K562 (cell line): Measurements from ENCODE around the gene USP49. TPM values are rescaled to one million over a fixed set of nuclear protein-coding genes. Genes with fewer than 3 reads are reported as not detected.

ENCODE experiments used
- DPF2 ChIP-seq: fragments of 450-650 bp; IDR thresholded peaks from 2 replicates; pipeline ENCODE4 v1.6.1; 2016
- NEUROD1 ChIP-seq: fragments of 150-350 bp; IDR thresholded peaks from 2 replicates; pipeline ENCODE4 v1.6.1; 2014; ENCODE audit warnings: borderline replicate concordance, low read length, low read depth; ENCODE audit not compliant: partially characterized antibody
- PHF20 ChIP-seq: fragments of 450-650 bp; IDR thresholded peaks from 2 replicates; pipeline ENCODE4 v1.6.1; 2018; ENCODE audit not compliant: partially characterized antibody
- RAD21 ChIP-seq, 2 experiments: fragments of 250-450 bp in 1 of 2; fragments of 450-650 bp in 1 of 2; sonication (Bioruptor Pico) in 1 of 2; formaldehyde crosslinking in 1 of 2; IDR thresholded peaks in 1 of 2; conservative IDR thresholded peaks in 1 of 2; 2 replicates each; pipeline versions ENCODE4 v1.4.0 to v1.8.0; 2020 to 2022; ENCODE audit warnings: mild to moderate bottlenecking in 2 of 2, moderate library complexity in 1 of 2
- RBBP5 ChIP-seq: fragments of 200-600 bp; sonication (generic); IDR thresholded peaks from 2 replicates; pipeline ENCODE4 v1.6.1; 2012; ENCODE audit warnings: borderline replicate concordance, mild to moderate bottlenecking, low read length, control low read depth, inconsistent platforms; ENCODE audit not compliant: insufficient read depth, poor library complexity, severe bottlenecking
- RNF2 ChIP-seq: sonication (generic); IDR thresholded peaks from 2 replicates; pipeline ENCODE4 v1.6.1; 2016
- SIX5 ChIP-seq, 2 experiments: IDR thresholded peaks; 2 replicates each; pipeline ENCODE4 v1.6.1; 2011; ENCODE audit warnings: low read length in 2 of 2, borderline replicate concordance in 1 of 2, low read depth in 1 of 2, mild to moderate bottlenecking in 1 of 2, moderate library complexity in 1 of 2; ENCODE audit not compliant: insufficient read depth in 1 of 2
- SNIP1 ChIP-seq: fragments of 450-650 bp; IDR thresholded peaks from 2 replicates; pipeline ENCODE4 v1.7.1; 2017; ENCODE audit warnings: low read depth, mild to moderate bottlenecking
- TEAD1 ChIP-seq, 2 experiments: fragments of 450-650 bp in 1 of 2; sonication (generic) in 1 of 2; formaldehyde crosslinking; IDR thresholded peaks; 2 replicates each; pipeline versions ENCODE4 v1.4.0 to v1.8.0; 2020 to 2022; ENCODE audit warnings: mild to moderate bottlenecking in 2 of 2, missing genetic modification reagents in 1 of 2
- VEZF1 ChIP-seq: fragments of 200-800 bp; sonication (Bioruptor generic); IDR thresholded peaks from 2 replicates; pipeline ENCODE4 v1.6.1; 2017; ENCODE audit warnings: missing genetic modification characterization, missing compliant biosample characterization
- ZBTB7A ChIP-seq: IDR thresholded peaks from 2 replicates; pipeline ENCODE4 v1.6.1; 2011; ENCODE audit warnings: low read depth, mild to moderate bottlenecking, low read length, moderate library complexity, borderline replicate concordance; ENCODE audit not compliant: control insufficient read depth
- ZFX ChIP-seq: sonication (generic); formaldehyde crosslinking; IDR thresholded peaks from 2 replicates; pipeline ENCODE4 v1.8.0; 2022; ENCODE audit warnings: mild to moderate bottlenecking, missing genetic modification reagents, moderate library complexity
- ZNF121 ChIP-seq: sonication (generic); formaldehyde crosslinking; conservative IDR thresholded peaks from 2 replicates; pipeline ENCODE4 v1.8.0; 2022; ENCODE audit warnings: missing genetic modification reagents
- ZNF232 ChIP-seq: sonication (generic); formaldehyde crosslinking; IDR thresholded peaks from 2 replicates; pipeline ENCODE4 v1.8.0; 2022; ENCODE audit warnings: mild to moderate bottlenecking, missing genetic modification reagents
- ZNF24 ChIP-seq: fragments of 450-650 bp; IDR thresholded peaks from 2 replicates; pipeline ENCODE4 v1.6.1; 2016
- ZNF431 ChIP-seq: sonication (generic); formaldehyde crosslinking; IDR thresholded peaks from 2 replicates; pipeline ENCODE4 v1.8.0; 2022; ENCODE audit warnings: mild to moderate bottlenecking, missing genetic modification reagents
- polyA plus RNA-seq, 8 experiments: library from polyadenylated mRNA; depleted of rRNA in 4 of 8; stranded (reverse) in 5 of 8; unstranded in 3 of 8; fragments of >200 nt; fragmentation: Nextera tagmentation in 2 of 8; fragmentation: Illumina TruSeq in 1 of 8; extraction: Ambion mirVana in 2 of 8; extraction: Trizol in 1 of 8; gene quantifications; 2 replicates each; pipeline versions ENCODE4 v1.2.1 to v1.2.3, GENCODE V29; 2011 to 2014; ENCODE audit warnings: inconsistent platforms in 1 of 8, missing spikeins in 1 of 8
- total RNA-seq, 7 experiments: library from RNA; depleted of rRNA in 6 of 7; stranded (reverse); fragments of >200 nt in 6 of 7; fragmentation: Illumina TruSeq in 2 of 7; extraction: Trizol in 2 of 7; gene quantifications; 2 replicates each; pipeline versions ENCODE4 v1.2.1 to v1.2.3, GENCODE V29; 2011 to 2021; ENCODE audit warnings: low replicate concordance in 1 of 7
- TF ChIP-seq, protein P1 (sequence below), 2 experiments: fragments of 450-650 bp; IDR thresholded peaks; 2 replicates each; pipeline ENCODE4 v1.6.1; 2016; ENCODE audit warnings: mild to moderate bottlenecking in 2 of 2, borderline replicate concordance in 1 of 2, low read depth in 1 of 2, moderate library complexity in 1 of 2

USP49 gene
- total and polyA plus RNA-seq, 9 of the 15 experiments (the other 6 are each of a cell fraction or from before 2014, with no cell fraction given), result 1.0 to 9.9 (median 6.5) TPM

- peak; percentile 88 for TF ChIP-seq VEZF1 (CRISPR knock-in tag)
- TF ChIP-seq RNF2, result 0 out of 2 replicates have a peak, but pooled peaks have one; percentile 69
- TF ChIP-seq ZBTB7A, result peak; percentile 90
- 0 out of 2 replicates have a peak, but pooled peaks have one; percentile 35 for TF ChIP-seq ZNF431 (CRISPR knock-in tag)
- TF ChIP-seq ZFX, result peak; percentile 45; the same call in 1 of the 2 replicates
- TF ChIP-seq RBBP5, result peak; percentile 89
- peak; percentile 31; the same call in 1 of the 2 replicates for TF ChIP-seq DPF2
- TF ChIP-seq ZNF232 (CRISPR knock-in tag), result peak; percentile 26; the same call in 1 of the 2 replicates
- TF ChIP-seq ZNF121 (CRISPR knock-in tag), result no peak
- peak; percentile 96 for TF ChIP-seq SNIP1
- TF ChIP-seq, protein P1, sequence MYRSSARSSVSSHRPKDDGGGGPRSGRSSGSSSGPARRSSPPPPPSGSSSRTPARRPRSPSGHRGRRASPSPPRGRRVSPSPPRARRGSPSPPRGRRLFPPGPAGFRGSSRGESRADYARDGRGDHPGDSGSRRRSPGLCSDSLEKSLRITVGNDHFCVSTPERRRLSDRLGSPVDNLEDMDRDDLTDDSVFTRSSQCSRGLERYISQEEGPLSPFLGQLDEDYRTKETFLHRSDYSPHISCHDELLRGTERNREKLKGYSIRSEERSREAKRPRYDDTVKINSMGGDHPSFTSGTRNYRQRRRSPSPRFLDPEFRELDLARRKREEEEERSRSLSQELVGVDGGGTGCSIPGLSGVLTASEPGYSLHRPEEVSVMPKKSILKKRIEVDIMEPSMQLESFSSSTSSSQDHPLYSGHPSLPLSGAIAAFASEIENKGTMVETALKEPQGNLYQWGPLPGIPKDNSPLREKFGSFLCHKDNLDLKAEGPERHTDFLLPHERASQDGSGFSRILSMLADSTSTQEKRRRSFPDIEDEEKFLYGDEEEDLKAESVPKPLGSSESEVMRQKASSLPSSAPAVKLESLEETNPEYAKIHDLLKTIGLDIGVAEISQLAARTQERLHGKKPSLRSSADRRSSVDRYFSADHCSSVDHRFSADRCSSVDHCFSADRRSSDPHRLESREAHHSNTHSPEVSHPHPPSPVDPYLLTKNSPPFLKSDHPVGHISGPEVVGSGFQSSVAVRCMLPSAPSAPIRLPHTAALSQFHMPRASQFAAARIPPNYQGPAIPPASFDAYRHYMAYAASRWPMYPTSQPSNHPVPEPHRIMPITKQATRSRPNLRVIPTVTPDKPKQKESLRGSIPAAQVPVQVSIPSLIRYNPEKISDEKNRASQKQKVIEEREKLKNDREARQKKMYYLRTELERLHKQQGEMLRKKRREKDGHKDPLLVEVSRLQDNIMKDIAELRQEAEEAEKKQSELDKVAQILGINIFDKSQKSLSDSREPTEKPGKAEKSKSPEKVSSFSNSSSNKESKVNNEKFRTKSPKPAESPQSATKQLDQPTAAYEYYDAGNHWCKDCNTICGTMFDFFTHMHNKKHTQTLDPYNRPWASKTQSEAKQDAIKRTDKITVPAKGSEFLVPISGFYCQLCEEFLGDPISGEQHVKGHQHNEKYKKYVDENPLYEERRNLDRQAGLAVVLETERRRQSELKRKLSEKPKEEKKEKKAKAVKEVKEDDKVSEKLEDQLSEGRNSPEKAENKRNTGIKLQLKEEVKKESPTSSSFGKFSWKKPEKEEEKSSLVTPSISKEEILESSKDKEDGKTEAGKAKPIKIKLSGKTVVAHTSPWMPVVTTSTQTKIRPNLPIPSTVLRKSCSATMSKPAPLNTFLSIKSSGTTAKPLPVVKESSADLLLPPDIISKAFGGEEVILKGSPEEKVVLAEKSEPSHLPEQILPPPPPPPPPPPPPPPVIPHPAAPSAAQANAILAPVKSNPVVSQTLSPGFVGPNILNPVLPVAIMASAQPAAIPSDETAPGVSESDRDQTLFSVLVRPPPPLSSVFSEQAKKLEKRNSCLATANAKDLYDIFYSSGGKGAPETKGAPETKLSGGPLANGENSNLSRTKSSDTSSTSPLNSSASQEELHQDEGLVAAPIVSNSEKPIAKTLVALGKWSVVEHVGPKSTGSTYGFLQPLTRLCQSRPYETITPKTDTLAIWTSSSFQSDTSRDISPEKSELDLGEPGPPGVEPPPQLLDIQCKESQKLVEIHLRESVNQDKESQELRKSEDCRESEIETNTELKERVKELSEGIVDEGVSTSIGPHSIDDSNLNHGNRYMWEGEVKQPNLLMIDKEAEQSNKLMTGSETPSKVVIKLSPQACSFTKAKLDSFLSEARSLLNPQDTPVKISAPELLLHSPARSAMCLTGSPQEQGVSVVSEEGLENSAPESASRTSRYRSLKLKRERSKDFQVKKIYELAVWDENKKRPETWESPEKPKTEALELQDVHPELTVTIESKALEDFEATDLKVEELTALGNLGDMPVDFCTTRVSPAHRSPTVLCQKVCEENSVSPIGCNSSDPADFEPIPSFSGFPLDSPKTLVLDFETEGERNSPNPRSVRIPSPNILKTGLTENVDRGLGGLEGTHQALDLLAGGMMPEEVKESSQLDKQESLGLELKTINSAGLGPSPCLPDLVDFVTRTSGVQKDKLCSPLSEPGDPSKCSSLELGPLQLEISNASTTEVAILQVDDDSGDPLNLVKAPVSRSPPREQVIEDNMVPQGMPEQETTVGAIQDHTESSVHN (IDR thresholded peaks at IDR 0.05; ENCODE audit: borderline replicate concordance in 1 of 2, low read depth in 1 of 2), result no peak
- peak; percentile 68 for TF ChIP-seq NEUROD1
- TF ChIP-seq RAD21 (CRISPR knock-in tag; conservative IDR thresholded peaks at IDR 0.05 in 1 of 2, IDR thresholded peaks at IDR 0.05 in 1 of 2), result peak; percentile 99
- TF ChIP-seq ZNF24, result peak; percentile 64; the same call in 1 of the 2 replicates
- TF ChIP-seq TEAD1 (CRISPR knock-in tag; IDR thresholded peaks at IDR 0.05), result peak; percentile 1 to 84; a peak in 1 of 4 replicates
- no peak for TF ChIP-seq SIX5 (IDR thresholded peaks at IDR 0.05; ENCODE audit: borderline replicate concordance in 1 of 2, insufficient read depth in 1 of 2, low read depth in 1 of 2, low read length in 2 of 2)
- peak; percentile 36 for TF ChIP-seq PHF20
Observed at GRCh38 chr6:41779788-41780550, 115.2 kb downstream of the USP49 start, which contains the start of gene FRS3 (continued).
